ENCODE measurements around the gene SCMH1.

DNA sequence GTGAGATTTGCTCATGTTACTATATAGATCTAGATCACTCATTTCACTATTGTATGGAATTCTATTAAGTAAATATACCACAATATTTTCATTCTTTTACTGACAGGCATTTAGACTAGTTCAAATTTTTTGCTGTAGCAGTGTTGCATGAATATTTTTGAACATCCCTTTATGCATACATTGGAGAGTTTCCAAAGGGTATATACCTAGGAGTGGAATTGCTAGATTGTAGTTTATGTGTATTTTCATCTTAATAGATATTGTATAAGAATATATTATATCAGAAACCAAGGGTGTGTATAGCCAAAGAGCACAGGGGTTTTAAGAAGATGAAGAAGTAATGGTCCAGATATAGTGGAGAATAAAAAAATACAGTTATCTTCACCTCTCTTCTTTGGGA lies 6.2 kb downstream of the SCMH1 start:
- TF ChIP-seq, protein P1, sequence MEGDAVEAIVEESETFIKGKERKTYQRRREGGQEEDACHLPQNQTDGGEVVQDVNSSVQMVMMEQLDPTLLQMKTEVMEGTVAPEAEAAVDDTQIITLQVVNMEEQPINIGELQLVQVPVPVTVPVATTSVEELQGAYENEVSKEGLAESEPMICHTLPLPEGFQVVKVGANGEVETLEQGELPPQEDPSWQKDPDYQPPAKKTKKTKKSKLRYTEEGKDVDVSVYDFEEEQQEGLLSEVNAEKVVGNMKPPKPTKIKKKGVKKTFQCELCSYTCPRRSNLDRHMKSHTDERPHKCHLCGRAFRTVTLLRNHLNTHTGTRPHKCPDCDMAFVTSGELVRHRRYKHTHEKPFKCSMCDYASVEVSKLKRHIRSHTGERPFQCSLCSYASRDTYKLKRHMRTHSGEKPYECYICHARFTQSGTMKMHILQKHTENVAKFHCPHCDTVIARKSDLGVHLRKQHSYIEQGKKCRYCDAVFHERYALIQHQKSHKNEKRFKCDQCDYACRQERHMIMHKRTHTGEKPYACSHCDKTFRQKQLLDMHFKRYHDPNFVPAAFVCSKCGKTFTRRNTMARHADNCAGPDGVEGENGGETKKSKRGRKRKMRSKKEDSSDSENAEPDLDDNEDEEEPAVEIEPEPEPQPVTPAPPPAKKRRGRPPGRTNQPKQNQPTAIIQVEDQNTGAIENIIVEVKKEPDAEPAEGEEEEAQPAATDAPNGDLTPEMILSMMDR (IDR thresholded peaks at IDR 0.05): no peak
- no peak for TF ChIP-seq POLR2AphosphoS5 (IDR thresholded peaks at IDR 0.05; ENCODE audit: low read depth, low read length)
- TF ChIP-seq TCF12 (IDR thresholded peaks at IDR 0.05): no peak
- TF ChIP-seq, protein P2, sequence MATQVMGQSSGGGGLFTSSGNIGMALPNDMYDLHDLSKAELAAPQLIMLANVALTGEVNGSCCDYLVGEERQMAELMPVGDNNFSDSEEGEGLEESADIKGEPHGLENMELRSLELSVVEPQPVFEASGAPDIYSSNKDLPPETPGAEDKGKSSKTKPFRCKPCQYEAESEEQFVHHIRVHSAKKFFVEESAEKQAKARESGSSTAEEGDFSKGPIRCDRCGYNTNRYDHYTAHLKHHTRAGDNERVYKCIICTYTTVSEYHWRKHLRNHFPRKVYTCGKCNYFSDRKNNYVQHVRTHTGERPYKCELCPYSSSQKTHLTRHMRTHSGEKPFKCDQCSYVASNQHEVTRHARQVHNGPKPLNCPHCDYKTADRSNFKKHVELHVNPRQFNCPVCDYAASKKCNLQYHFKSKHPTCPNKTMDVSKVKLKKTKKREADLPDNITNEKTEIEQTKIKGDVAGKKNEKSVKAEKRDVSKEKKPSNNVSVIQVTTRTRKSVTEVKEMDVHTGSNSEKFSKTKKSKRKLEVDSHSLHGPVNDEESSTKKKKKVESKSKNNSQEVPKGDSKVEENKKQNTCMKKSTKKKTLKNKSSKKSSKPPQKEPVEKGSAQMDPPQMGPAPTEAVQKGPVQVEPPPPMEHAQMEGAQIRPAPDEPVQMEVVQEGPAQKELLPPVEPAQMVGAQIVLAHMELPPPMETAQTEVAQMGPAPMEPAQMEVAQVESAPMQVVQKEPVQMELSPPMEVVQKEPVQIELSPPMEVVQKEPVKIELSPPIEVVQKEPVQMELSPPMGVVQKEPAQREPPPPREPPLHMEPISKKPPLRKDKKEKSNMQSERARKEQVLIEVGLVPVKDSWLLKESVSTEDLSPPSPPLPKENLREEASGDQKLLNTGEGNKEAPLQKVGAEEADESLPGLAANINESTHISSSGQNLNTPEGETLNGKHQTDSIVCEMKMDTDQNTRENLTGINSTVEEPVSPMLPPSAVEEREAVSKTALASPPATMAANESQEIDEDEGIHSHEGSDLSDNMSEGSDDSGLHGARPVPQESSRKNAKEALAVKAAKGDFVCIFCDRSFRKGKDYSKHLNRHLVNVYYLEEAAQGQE (IDR thresholded peaks at IDR 0.05; ENCODE audit: low read depth, low read length): no peak
- TF ChIP-seq, protein P3, sequence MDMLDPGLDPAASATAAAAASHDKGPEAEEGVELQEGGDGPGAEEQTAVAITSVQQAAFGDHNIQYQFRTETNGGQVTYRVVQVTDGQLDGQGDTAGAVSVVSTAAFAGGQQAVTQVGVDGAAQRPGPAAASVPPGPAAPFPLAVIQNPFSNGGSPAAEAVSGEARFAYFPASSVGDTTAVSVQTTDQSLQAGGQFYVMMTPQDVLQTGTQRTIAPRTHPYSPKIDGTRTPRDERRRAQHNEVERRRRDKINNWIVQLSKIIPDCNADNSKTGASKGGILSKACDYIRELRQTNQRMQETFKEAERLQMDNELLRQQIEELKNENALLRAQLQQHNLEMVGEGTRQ (IDR thresholded peaks at IDR 0.05; ENCODE audit: borderline replicate concordance, low read depth, low read length): no peak
- no peak for TF ChIP-seq GABPA (IDR thresholded peaks at IDR 0.05; ENCODE audit: low read depth)
- TF ChIP-seq, protein P4, sequence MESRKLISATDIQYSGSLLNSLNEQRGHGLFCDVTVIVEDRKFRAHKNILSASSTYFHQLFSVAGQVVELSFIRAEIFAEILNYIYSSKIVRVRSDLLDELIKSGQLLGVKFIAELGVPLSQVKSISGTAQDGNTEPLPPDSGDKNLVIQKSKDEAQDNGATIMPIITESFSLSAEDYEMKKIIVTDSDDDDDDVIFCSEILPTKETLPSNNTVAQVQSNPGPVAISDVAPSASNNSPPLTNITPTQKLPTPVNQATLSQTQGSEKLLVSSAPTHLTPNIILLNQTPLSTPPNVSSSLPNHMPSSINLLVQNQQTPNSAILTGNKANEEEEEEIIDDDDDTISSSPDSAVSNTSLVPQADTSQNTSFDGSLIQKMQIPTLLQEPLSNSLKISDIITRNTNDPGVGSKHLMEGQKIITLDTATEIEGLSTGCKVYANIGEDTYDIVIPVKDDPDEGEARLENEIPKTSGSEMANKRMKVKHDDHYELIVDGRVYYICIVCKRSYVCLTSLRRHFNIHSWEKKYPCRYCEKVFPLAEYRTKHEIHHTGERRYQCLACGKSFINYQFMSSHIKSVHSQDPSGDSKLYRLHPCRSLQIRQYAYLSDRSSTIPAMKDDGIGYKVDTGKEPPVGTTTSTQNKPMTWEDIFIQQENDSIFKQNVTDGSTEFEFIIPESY (IDR thresholded peaks at IDR 0.05; ENCODE audit: borderline replicate concordance, low read depth): no peak
- TF ChIP-seq TAF1 (IDR thresholded peaks at IDR 0.05; ENCODE audit: borderline replicate concordance, low read depth, low read length): no peak
- no peak for TF ChIP-seq FOXM1 (IDR thresholded peaks at IDR 0.05; ENCODE audit: low read depth)
- TF ChIP-seq TEAD4 (IDR thresholded peaks at IDR 0.05; ENCODE audit: borderline replicate concordance, insufficient read depth): no peak
- TF ChIP-seq, protein P5, sequence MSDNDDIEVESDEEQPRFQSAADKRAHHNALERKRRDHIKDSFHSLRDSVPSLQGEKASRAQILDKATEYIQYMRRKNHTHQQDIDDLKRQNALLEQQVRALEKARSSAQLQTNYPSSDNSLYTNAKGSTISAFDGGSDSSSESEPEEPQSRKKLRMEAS (IDR thresholded peaks at IDR 0.05; ENCODE audit: low read depth): no peak
- no peak for TF ChIP-seq NFIC (IDR thresholded peaks at IDR 0.05; ENCODE audit: borderline replicate concordance)
- TF ChIP-seq YY1 (IDR thresholded peaks at IDR 0.05; ENCODE audit: low read depth): no peak

All from SK-N-SH (cell line).